ENCODE data around the gene FOXK1. TPM values are rescaled to one million over a fixed set of nuclear protein-coding genes. Genes with fewer than 3 reads are reported as not detected.

FOXK1 gene
- polyA plus RNA-seq, 3 donors, result 0.33 to 16.8 (median 0.76) TPM

- peaks cover 0 to 2% (median 0%) of the 10 kb centered on the region in 3 donors for H3K27me3 Mint-ChIP-seq (ENCODE audit: low read depth in 3 of 3)
- peaks cover 72% of the 10 kb centered on the region for H3K79me2 ChIP-seq (ENCODE audit: insufficient read depth, low read length)
- H3K36me3 ChIP-seq (replicated peaks in 1 of 2; ENCODE audit: control insufficient read depth in 1 of 2, insufficient read depth in 2 of 2, low read length in 2 of 2), result peaks cover 20 to 40% of the 10 kb centered on the region in 2 donors
- 89% methylated on average over 20 of the region's 22 CpGs for WGBS (ENCODE audit: insufficient coverage)
- peaks cover 40 to 43% of the 10 kb centered on the region in 2 donors for H3K4me1 ChIP-seq (ENCODE audit: control insufficient read depth in 1 of 2, insufficient read depth in 2 of 2, low read length in 2 of 2)
- intact Hi-C loops (cut with micrococcal nuclease), result loop anchor here (2.0 to 5.0 kb wide), 4 partner anchors 20 to 106 kb away; partner anchors contain the start of gene FOXK1 (in 1 of the 2)
- peaks cover 41% of the 10 kb centered on the region for H3K4me1 Mint-ChIP-seq
- no peaks in the 10 kb centered on the region for H3K27me3 ChIP-seq (ENCODE audit: control insufficient read depth in 2 of 2, insufficient read depth in 2 of 2, low read length in 2 of 2)
- no peak overlapping the region for H3K9ac ChIP-seq (ENCODE audit: insufficient read depth, low read length, poor library complexity, severe bottlenecking)
- H3K9me3 ChIP-seq (replicated peaks in 1 of 2; ENCODE audit: control insufficient read depth in 1 of 2, insufficient read depth in 1 of 2, low read length in 2 of 2), result no peaks in the 10 kb centered on the region
- no peak overlapping the region for H3K4me2 ChIP-seq (replicated peaks; ENCODE audit: extremely low read depth, low read length, poor library complexity, severe bottlenecking)
- TF ChIP-seq, protein P1, sequence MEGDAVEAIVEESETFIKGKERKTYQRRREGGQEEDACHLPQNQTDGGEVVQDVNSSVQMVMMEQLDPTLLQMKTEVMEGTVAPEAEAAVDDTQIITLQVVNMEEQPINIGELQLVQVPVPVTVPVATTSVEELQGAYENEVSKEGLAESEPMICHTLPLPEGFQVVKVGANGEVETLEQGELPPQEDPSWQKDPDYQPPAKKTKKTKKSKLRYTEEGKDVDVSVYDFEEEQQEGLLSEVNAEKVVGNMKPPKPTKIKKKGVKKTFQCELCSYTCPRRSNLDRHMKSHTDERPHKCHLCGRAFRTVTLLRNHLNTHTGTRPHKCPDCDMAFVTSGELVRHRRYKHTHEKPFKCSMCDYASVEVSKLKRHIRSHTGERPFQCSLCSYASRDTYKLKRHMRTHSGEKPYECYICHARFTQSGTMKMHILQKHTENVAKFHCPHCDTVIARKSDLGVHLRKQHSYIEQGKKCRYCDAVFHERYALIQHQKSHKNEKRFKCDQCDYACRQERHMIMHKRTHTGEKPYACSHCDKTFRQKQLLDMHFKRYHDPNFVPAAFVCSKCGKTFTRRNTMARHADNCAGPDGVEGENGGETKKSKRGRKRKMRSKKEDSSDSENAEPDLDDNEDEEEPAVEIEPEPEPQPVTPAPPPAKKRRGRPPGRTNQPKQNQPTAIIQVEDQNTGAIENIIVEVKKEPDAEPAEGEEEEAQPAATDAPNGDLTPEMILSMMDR (IDR thresholded peaks at IDR 0.05), result no peak
- H3K27ac Mint-ChIP-seq, result peak overlapping the region; percentile 91 to 97 (median 97)
- H2AFZ ChIP-seq (ENCODE audit: insufficient read depth, low read depth, low read length, poor library complexity, severe bottlenecking), result no peak overlapping the region
- peaks cover 29 to 60% of the 10 kb centered on the region in 2 donors for H3K36me3 Mint-ChIP-seq
- peaks cover 0 to 3% (median 0%) of the 10 kb centered on the region in 7 donors for H3K9me3 Mint-ChIP-seq
- H3K27ac ChIP-seq (ENCODE audit: low read depth in 1 of 2, low read length in 2 of 2), result peak overlapping the region; percentile 77 to 95
- H4K20me1 ChIP-seq (ENCODE audit: insufficient read depth, low read length), result peaks cover 23% of the 10 kb centered on the region
- H3K4me3 Mint-ChIP-seq, result no peak overlapping the region
- no peak for DNase-seq
- no peak overlapping the region for H3K4me3 ChIP-seq (replicated peaks in 1 of 3; ENCODE audit: low read depth in 2 of 3, low read length in 3 of 3)
Observed at GRCh38 chr7:4747013-4747412, 64.9 kb downstream of the FOXK1 start.

DNA sequence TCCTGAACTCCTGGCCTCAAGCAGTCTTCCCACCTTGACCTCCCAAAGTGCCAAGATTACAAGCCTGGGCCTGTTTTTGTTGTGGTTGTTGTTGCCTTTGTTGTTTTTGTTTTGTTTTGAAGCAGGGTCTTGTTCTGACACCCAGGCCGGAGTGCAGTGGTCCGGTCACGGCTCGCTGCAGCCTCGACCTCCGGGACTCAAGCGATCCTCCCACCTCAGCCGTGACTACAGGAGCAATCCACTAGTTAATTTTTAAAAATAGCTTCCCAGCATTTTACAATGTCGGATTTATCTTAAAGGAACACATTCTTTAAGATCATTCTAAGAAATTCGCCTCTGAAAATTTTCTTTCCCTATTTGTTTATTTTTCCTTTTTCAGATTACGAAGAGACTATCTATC, 65.7 kb downstream of the FOXK1 start:
- peaks cover 16 to 40% of the 10 kb centered on the region in 2 donors for H3K36me3 ChIP-seq (replicated peaks in 1 of 2; ENCODE audit: control insufficient read depth in 1 of 2, insufficient read depth in 2 of 2, low read length in 2 of 2)
- Mint-ChIP-seq H3K4me1 (peaks cover 41% of the 10 kb centered on the region), H3K4me3 (no peak overlapping the region), H3K27me3 (ENCODE audit: low read depth in 3 of 3) (peaks cover 0 to 2% (median 0%) of the 10 kb centered on the region in 3 donors), H3K9me3 (peaks cover 0 to 3% (median 0%) of the 10 kb centered on the region in 7 donors), H3K36me3 (peaks cover 24 to 56% of the 10 kb centered on the region in 2 donors), H3K27ac (peak overlapping the region; percentile 50 to 97 (median 90))
- TF ChIP-seq, protein P1 (IDR thresholded peaks at IDR 0.05), result no peak
- H2AFZ ChIP-seq (ENCODE audit: insufficient read depth, low read depth, low read length, poor library complexity, severe bottlenecking), result no peak overlapping the region
- intact Hi-C loops (cut with micrococcal nuclease), result loop anchor here (2.0 to 5.0 kb wide), 4 partner anchors 21 to 107 kb away; partner anchors contain the start of gene FOXK1 (in 1 of the 2)
- no peak overlapping the region for H3K4me2 ChIP-seq (replicated peaks; ENCODE audit: extremely low read depth, low read length, poor library complexity, severe bottlenecking)
- H3K79me2 ChIP-seq (ENCODE audit: insufficient read depth, low read length), result peaks cover 72% of the 10 kb centered on the region
- H3K27me3 ChIP-seq (ENCODE audit: control insufficient read depth in 2 of 2, insufficient read depth in 2 of 2, low read length in 2 of 2), result no peaks in the 10 kb centered on the region
- no peaks in the 10 kb centered on the region for H3K9me3 ChIP-seq (replicated peaks in 1 of 2; ENCODE audit: control insufficient read depth in 1 of 2, insufficient read depth in 1 of 2, low read length in 2 of 2)
- H3K27ac ChIP-seq (ENCODE audit: low read depth in 1 of 2, low read length in 2 of 2), result peak overlapping the region in 1 of 2 donors; percentile 95
- no peak for DNase-seq
- H3K4me3 ChIP-seq (replicated peaks in 1 of 3; ENCODE audit: low read depth in 2 of 3, low read length in 3 of 3), result no peak overlapping the region
- H3K9ac ChIP-seq (ENCODE audit: insufficient read depth, low read length, poor library complexity, severe bottlenecking), result no peak overlapping the region
- H4K20me1 ChIP-seq (ENCODE audit: insufficient read depth, low read length), result peaks cover 30% of the 10 kb centered on the region
- 97% methylated on average over 10 of the region's 11 CpGs for WGBS (ENCODE audit: insufficient coverage)
- peaks cover 40 to 43% of the 10 kb centered on the region in 2 donors for H3K4me1 ChIP-seq (ENCODE audit: control insufficient read depth in 1 of 2, insufficient read depth in 2 of 2, low read length in 2 of 2)
